Left ventricle myocardium inferior (tissue), 1 donor: ENCODE data around the gene SORCS2. TPM values are rescaled to one million over a fixed set of nuclear protein-coding genes. Genes with fewer than 3 reads are reported as not detected.

Experiments used
- DNase-seq: peaks from one replicate; pipeline ENCODE4 v3.0.0-alpha.2; 2020
- H3K27ac ChIP-seq: fragments of 200-600 bp; replicated peaks from 2 replicates; pipeline ENCODE4 v1.8.0; 2021
- H3K27me3 ChIP-seq: fragments of 200-600 bp; 2 replicates; pipeline ENCODE4 v1.8.0; 2021; ENCODE audit warnings: low read depth
- H3K36me3 ChIP-seq: fragments of 200-600 bp; 2 replicates; pipeline ENCODE4 v1.8.0; 2021
- H3K4me1 ChIP-seq: fragments of 200-600 bp; 2 replicates; pipeline ENCODE4 v1.8.0; 2021
- H3K4me3 ChIP-seq: fragments of 200-600 bp; 2 replicates; pipeline ENCODE4 v1.8.0; 2021; ENCODE audit warnings: mild to moderate bottlenecking, moderate library complexity
- H3K9me3 ChIP-seq: fragments of 200-600 bp; replicated peaks from 2 replicates; pipeline ENCODE4 v1.8.0; 2021
- intact Hi-C: fragments of 100-400 bp; cut with micrococcal nuclease; formaldehyde crosslinking; loops from one replicate; pipeline ENCODE4 v1.11.0; 2022
- total RNA-seq: library from RNA; stranded (reverse); fragmentation: NEBNext Ultra II Directional; extraction: Animal tissue kit (Norgen Biotek cat#: 25700); gene quantifications from one replicate; pipeline ENCODE4 v1.2.1, GENCODE V29; 2021
- TF ChIP-seq, protein P1 (sequence below): fragments of 200-600 bp; IDR thresholded peaks from 2 replicates; pipeline ENCODE4 v1.8.0; 2021; ENCODE audit warnings: antibody characterized with exemption, mild to moderate bottlenecking, borderline replicate concordance
- donor health status: DM: no; HTN: yes; CAD: no; lungs with severe emphysema.

SORCS2 gene
- total RNA-seq, 1 donor from 2014 or later = 1.2 TPM

DNA sequence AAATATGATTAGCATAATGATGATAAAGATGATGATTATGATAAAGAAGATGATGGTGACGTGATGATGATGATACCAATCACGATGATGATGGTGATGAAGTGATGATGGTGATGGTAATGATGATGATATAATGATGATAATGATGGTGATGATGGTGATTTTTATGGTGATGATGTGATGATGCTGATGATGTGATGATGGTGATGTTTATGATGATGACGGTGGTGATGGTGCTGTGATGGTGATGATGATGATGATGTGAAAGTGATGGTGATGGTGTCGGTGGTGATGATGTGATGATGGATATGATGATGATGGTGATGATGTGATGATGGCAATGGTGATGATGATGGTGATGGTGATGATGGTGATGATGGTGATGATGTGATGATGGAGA lies 373.1 kb downstream of the SORCS2 start:
- intact Hi-C loops = no loop called here
- Histone ChIP-seq H3K4me1 (peaks cover 4% of the 10 kb centered on the region), H3K27ac (no peak overlapping the region), H3K4me3 (no peak overlapping the region), H3K9me3 (no peaks in the 10 kb centered on the region), H3K36me3 (no peaks in the 10 kb centered on the region), H3K27me3 (no peaks in the 10 kb centered on the region)
- DNase-seq = no peak
- TF ChIP-seq, protein P1, sequence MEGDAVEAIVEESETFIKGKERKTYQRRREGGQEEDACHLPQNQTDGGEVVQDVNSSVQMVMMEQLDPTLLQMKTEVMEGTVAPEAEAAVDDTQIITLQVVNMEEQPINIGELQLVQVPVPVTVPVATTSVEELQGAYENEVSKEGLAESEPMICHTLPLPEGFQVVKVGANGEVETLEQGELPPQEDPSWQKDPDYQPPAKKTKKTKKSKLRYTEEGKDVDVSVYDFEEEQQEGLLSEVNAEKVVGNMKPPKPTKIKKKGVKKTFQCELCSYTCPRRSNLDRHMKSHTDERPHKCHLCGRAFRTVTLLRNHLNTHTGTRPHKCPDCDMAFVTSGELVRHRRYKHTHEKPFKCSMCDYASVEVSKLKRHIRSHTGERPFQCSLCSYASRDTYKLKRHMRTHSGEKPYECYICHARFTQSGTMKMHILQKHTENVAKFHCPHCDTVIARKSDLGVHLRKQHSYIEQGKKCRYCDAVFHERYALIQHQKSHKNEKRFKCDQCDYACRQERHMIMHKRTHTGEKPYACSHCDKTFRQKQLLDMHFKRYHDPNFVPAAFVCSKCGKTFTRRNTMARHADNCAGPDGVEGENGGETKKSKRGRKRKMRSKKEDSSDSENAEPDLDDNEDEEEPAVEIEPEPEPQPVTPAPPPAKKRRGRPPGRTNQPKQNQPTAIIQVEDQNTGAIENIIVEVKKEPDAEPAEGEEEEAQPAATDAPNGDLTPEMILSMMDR = no peak

DNA sequence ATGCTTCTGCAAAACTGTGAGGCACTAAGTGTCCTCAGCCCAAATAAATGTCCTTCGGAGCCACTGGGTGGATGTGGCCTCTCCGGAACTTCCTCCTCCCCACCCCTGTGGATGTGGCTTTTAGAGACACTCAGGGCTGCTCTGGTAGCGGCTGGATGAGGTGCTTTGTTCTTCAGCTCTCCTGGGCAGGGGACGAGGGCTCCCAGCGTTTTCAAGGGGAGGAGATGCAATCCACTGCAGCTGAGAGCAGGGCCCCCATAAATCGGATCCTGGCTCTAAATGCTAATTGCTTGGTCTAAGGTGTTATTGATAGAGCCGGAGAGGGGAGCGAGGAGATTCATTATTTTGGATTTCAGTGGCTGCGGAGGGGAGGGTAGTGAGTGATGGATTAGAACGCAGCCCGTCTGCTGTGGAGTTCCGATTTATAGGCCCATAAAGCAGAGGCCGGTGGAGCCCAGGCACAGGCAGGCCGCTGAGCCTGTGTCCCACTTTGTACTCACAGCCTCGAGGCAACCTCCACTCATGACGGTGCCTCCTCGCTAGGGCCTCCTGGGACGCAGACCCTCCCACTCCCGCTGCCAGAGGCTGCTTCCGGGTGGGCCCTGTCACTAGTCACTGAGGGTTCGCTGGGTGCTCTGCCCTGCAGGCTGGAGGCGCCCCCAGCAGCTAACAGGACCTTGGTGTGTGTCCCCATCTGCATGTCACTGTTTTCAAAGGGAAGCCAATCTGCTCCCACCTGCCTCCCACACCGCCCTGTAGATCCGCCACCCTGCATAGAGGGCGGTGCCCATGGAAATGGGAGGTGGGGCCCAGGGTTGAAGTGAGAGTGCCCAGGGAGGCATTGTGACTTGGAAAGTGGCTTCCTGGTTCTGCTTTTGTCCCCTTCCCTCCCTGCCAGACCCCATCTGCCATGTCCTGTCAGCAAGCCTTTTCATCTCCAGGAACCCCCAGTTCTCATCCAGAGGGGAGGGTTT lies 377.8 kb downstream of the SORCS2 start:
- Histone ChIP-seq H3K36me3 (no peaks in the 10 kb centered on the region), H3K27me3 (no peaks in the 10 kb centered on the region), H3K4me3 (no peak overlapping the region), H3K4me1 (no peaks in the 10 kb centered on the region), H3K9me3 (peaks cover 7% of the 10 kb centered on the region), H3K27ac (no peak overlapping the region)
- no peak for DNase-seq
- intact Hi-C loops = no loop called here
- TF ChIP-seq, protein P1 = no peak

DNA sequence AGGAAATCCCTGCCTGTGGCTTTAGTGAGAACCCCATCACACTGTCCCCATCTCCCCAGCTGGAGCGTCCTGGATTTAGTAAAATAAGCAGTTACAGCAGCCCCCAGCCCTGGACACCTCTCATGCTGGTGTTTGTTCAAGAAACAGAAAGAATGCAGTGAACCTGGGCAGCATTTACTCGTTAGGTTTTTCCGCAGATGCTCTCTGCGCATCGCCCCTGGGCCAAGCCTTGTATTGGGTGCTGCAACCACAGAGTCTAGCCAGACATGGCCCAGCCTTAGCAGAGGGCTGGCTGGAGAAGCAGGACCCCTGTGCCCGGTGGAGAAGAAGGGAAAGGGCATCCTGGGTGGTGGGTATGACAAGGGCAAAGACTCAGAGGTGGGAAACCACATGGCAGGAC lies 378.7 kb downstream of the SORCS2 start:
- intact Hi-C loops = no loop called here
- TF ChIP-seq, protein P1 = no peak
- no peak for DNase-seq

DNA sequence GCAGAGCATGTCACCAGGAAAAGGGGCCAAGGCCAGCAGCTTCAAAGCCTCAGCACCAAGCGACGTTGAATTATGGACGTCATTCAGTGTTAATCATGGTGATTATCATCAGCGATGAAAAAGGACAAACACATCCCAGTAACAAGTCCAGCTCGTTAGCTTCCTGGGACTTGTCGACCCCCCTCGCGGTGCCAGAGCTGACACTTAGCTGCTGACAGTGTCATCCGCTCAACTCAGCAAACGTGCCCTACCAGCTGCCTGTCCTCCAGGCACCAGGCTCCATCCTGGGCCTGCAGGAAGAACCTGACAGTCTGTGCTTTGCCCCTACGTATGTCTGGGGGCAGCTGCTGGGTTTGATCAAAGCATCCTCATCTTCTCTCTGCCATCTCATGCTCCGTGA lies 379.4 kb downstream of the SORCS2 start:
- no peak for DNase-seq
- peaks cover 23% of the 10 kb centered on the region for H3K9me3 ChIP-seq
- no peak overlapping the region for H3K4me3 ChIP-seq
- H3K36me3 ChIP-seq = no peaks in the 10 kb centered on the region
- H3K27me3 ChIP-seq = no peaks in the 10 kb centered on the region
- no peaks in the 10 kb centered on the region for H3K4me1 ChIP-seq
- H3K27ac ChIP-seq = no peak overlapping the region
- TF ChIP-seq, protein P1 = no peak
- intact Hi-C loops = no loop called here

More for the DNA sequence above, 378.7 kb downstream of the SORCS2 start:
- Histone ChIP-seq H3K27me3 (no peaks in the 10 kb centered on the region), H3K9me3 (peaks cover 16% of the 10 kb centered on the region), H3K4me3 (no peak overlapping the region), H3K4me1 (no peaks in the 10 kb centered on the region), H3K36me3 (no peaks in the 10 kb centered on the region), H3K27ac (no peak overlapping the region)

DNA sequence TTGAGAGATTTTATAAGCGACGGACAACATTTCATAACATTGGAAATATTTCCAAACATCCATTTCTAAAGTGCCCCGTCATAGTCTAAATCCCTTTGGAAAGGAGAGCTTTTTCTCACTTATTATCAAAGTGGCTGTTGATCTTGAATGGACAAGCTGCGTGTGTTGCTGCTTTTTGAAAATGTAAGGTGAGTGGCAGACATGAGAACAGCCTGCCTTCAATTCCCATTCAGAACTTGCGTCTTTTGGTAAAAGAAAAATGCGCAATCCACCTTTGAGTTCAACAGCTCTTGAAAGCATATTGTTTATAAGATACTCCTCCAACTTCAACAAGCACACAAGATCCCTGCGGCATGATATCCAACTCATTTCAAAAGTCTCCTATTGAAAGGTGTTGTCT lies 380.6 kb downstream of the SORCS2 start:
- Histone ChIP-seq H3K27me3 (no peaks in the 10 kb centered on the region), H3K4me3 (no peak overlapping the region), H3K27ac (no peak overlapping the region), H3K4me1 (no peaks in the 10 kb centered on the region), H3K36me3 (no peaks in the 10 kb centered on the region), H3K9me3 (peaks cover 35% of the 10 kb centered on the region)
- TF ChIP-seq, protein P1 = no peak
- no peak for DNase-seq
- intact Hi-C loops = no loop called here
